ENCODE results near the gene SH3YL1. TPM values are rescaled to one million over a fixed set of nuclear protein-coding genes. Genes with fewer than 3 reads are reported as not detected.

The SH3YL1 gene
- total and polyA plus RNA-seq, 4 donors: 6.4 to 19.2 (median 13.9) TPM

- 71% methylated on average over 7 of the region's 7 CpGs for WGBS
- H3K4me1 ChIP-seq (ENCODE audit: control insufficient read depth in 4 of 4, insufficient read depth in 4 of 4, low read length in 3 of 4): peaks cover 0 to 2% (median 0%) of the 10 kb centered on the region in 4 donors
- TF ChIP-seq ATF3 (IDR thresholded peaks at IDR 0.05): no peak
- no peak for TF ChIP-seq HNF4G (IDR thresholded peaks at IDR 0.05)
- peak; percentile 60 for TF ChIP-seq SP1 (IDR thresholded peaks at IDR 0.05)
- no peak for TF ChIP-seq RXRA (IDR thresholded peaks at IDR 0.05)
- no peak for TF ChIP-seq GABPA (IDR thresholded peaks at IDR 0.05 in 1 of 2, conservative IDR thresholded peaks at IDR 0.05 in 1 of 2)
- TF ChIP-seq, protein P1, sequence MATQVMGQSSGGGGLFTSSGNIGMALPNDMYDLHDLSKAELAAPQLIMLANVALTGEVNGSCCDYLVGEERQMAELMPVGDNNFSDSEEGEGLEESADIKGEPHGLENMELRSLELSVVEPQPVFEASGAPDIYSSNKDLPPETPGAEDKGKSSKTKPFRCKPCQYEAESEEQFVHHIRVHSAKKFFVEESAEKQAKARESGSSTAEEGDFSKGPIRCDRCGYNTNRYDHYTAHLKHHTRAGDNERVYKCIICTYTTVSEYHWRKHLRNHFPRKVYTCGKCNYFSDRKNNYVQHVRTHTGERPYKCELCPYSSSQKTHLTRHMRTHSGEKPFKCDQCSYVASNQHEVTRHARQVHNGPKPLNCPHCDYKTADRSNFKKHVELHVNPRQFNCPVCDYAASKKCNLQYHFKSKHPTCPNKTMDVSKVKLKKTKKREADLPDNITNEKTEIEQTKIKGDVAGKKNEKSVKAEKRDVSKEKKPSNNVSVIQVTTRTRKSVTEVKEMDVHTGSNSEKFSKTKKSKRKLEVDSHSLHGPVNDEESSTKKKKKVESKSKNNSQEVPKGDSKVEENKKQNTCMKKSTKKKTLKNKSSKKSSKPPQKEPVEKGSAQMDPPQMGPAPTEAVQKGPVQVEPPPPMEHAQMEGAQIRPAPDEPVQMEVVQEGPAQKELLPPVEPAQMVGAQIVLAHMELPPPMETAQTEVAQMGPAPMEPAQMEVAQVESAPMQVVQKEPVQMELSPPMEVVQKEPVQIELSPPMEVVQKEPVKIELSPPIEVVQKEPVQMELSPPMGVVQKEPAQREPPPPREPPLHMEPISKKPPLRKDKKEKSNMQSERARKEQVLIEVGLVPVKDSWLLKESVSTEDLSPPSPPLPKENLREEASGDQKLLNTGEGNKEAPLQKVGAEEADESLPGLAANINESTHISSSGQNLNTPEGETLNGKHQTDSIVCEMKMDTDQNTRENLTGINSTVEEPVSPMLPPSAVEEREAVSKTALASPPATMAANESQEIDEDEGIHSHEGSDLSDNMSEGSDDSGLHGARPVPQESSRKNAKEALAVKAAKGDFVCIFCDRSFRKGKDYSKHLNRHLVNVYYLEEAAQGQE (IDR thresholded peaks at IDR 0.05): no peak
- TF ChIP-seq FOXA1 (IDR thresholded peaks at IDR 0.05): no peak
- no peak for TF ChIP-seq ZBTB33 (IDR thresholded peaks at IDR 0.05)
- TF ChIP-seq YY1 (IDR thresholded peaks at IDR 0.05): no peak
- no peak for TF ChIP-seq JUND (IDR thresholded peaks at IDR 0.05)
- TF ChIP-seq CTCF (IDR thresholded peaks at IDR 0.05; ENCODE audit: low read depth, low read length, missing input control): no peak
- peak; percentile 53 for TF ChIP-seq NR2F2 (IDR thresholded peaks at IDR 0.05)
- no peak for TF ChIP-seq EGR1 (IDR thresholded peaks at IDR 0.05; ENCODE audit: low read depth in 2 of 2)
- no peak for TF ChIP-seq TAF1 (conservative IDR thresholded peaks at IDR 0.05)
- H3K9me3 ChIP-seq (ENCODE audit: control insufficient read depth in 4 of 4, low read length in 3 of 4): no peaks in the 10 kb centered on the region
- H3K27me3 ChIP-seq (ENCODE audit: control insufficient read depth in 4 of 4, insufficient read depth in 4 of 4, low read length in 3 of 4): no peaks in the 10 kb centered on the region
- no peak overlapping the region for H3K4me3 ChIP-seq (ENCODE audit: low read depth in 1 of 3, low read length in 3 of 3)
- no peak overlapping the region for H3K27ac ChIP-seq (ENCODE audit: low read depth in 1 of 2, low read length in 2 of 2)
- no peak for DNase-seq (ENCODE audit: low spot score)
- H3K9ac ChIP-seq (ENCODE audit: low read depth in 1 of 2, low read length in 2 of 2): no peak overlapping the region
- H3K36me3 ChIP-seq (ENCODE audit: control insufficient read depth in 4 of 4, insufficient read depth in 3 of 4, low read depth in 1 of 4, low read length in 3 of 4): peaks cover 4 to 43% (median 24%) of the 10 kb centered on the region in 4 donors
Observed at GRCh38 chr2:280650-281110, 16.8 kb upstream of the SH3YL1 start.

- Histone ChIP-seq H3K4me1 (ENCODE audit: control insufficient read depth in 4 of 4, insufficient read depth in 4 of 4, low read length in 3 of 4) (peaks cover 0 to 2% (median 0%) of the 10 kb centered on the region in 4 donors), H3K4me3 (ENCODE audit: low read depth in 1 of 3, low read length in 3 of 3) (no peak overlapping the region), H3K9ac (ENCODE audit: low read depth in 1 of 2, low read length in 2 of 2) (no peak overlapping the region), H3K9me3 (ENCODE audit: control insufficient read depth in 4 of 4, low read length in 3 of 4) (no peaks in the 10 kb centered on the region), H3K36me3 (ENCODE audit: control insufficient read depth in 4 of 4, insufficient read depth in 3 of 4, low read depth in 1 of 4, low read length in 3 of 4) (peaks cover 4 to 43% (median 26%) of the 10 kb centered on the region in 4 donors), H3K27ac (ENCODE audit: low read depth in 1 of 2, low read length in 2 of 2) (no peak overlapping the region), H3K27me3 (ENCODE audit: control insufficient read depth in 4 of 4, insufficient read depth in 4 of 4, low read length in 3 of 4) (no peaks in the 10 kb centered on the region)
- WGBS: 77% methylated on average over 4 of the region's 4 CpGs
- no peak for DNase-seq (ENCODE audit: low spot score)
- TF ChIP-seq YY1 (IDR thresholded peaks at IDR 0.05) (no peak), ZBTB33 (IDR thresholded peaks at IDR 0.05) (no peak), HNF4G (IDR thresholded peaks at IDR 0.05) (no peak), NR2F2 (IDR thresholded peaks at IDR 0.05) (no peak), FOXA1 (IDR thresholded peaks at IDR 0.05) (no peak), TAF1 (conservative IDR thresholded peaks at IDR 0.05) (no peak), HNF4A (conservative IDR thresholded peaks at IDR 0.05) (no peak), EGR1 (IDR thresholded peaks at IDR 0.05; ENCODE audit: low read depth in 2 of 2) (no peak), JUND (IDR thresholded peaks at IDR 0.05) (no peak), RXRA (IDR thresholded peaks at IDR 0.05) (no peak), CTCF (IDR thresholded peaks at IDR 0.05; ENCODE audit: low read depth, low read length, missing input control) (no peak), SP1 (IDR thresholded peaks at IDR 0.05) (no peak), MAX (IDR thresholded peaks at IDR 0.05) (no peak), RAD21 (IDR thresholded peaks at IDR 0.05) (no peak), GABPA (IDR thresholded peaks at IDR 0.05 in 1 of 2, conservative IDR thresholded peaks at IDR 0.05 in 1 of 2) (no peak)
Observed at GRCh38 chr2:279956-280649, 16.3 kb upstream of the SH3YL1 start.

Measured in liver (tissue), 9 donors.